ENCODE results near the gene XRCC3.

Gene XRCC3

GRCh38 chr14:103715052-103716000 is at the start of gene XRCC3, which contains the start of gene ZFYVE21:
Gene XRCC3 (minus strand): TSS chr14:103715451. CDS start chr14:103711087, 4,364 bp downstream.
Gene ZFYVE21 (plus strand): TSS chr14:103715810. CDS start chr14:103715842, 32 bp downstream.
- peak; percentile 98 to 99 for DNase-seq (ENCODE audit: low read depth in 1 of 2, low spot score in 1 of 2)

GRCh38 chr14:103763730-103764488 is 48.7 kb upstream of the XRCC3 start:
- no peak for DNase-seq (ENCODE audit: low read depth in 1 of 2, low spot score in 1 of 2)

GRCh38 chr14:103762541-103762940 is 47.3 kb upstream of the XRCC3 start:
- DNase-seq (ENCODE audit: low read depth in 1 of 2, low spot score in 1 of 2), result no peak

- no peak for DNase-seq (ENCODE audit: low read depth in 1 of 2, low spot score in 1 of 2)
Observed at GRCh38 chr14:103762036-103762435, 46.8 kb upstream of the XRCC3 start.

GRCh38 chr14:103758059-103758776 is 43.0 kb upstream of the XRCC3 start:
- DNase-seq (ENCODE audit: low read depth in 1 of 2, low spot score in 1 of 2), result no peak

GRCh38 chr14:103755060-103755459 is 39.8 kb upstream of the XRCC3 start:
- DNase-seq (ENCODE audit: low read depth in 1 of 2, low spot score in 1 of 2), result no peak

GRCh38 chr14:103753774-103754173 is 38.5 kb upstream of the XRCC3 start:
- DNase-seq (ENCODE audit: low read depth in 1 of 2, low spot score in 1 of 2), result no peak

- DNase-seq (ENCODE audit: low read depth in 1 of 2, low spot score in 1 of 2), result no peak
Observed at GRCh38 chr14:103749860-103750259, 34.6 kb upstream of the XRCC3 start.

GRCh38 chr14:103749452-103749851 is 34.2 kb upstream of the XRCC3 start:
- no peak for DNase-seq (ENCODE audit: low read depth in 1 of 2, low spot score in 1 of 2)

GRCh38 chr14:103748534-103748857 is 33.2 kb upstream of the XRCC3 start:
- peak in 1 of 2 donors; percentile 24 for DNase-seq (ENCODE audit: low read depth in 1 of 2, low spot score in 1 of 2)

- no peak for DNase-seq (ENCODE audit: low read depth in 1 of 2, low spot score in 1 of 2)
Observed at GRCh38 chr14:103746701-103747100, 31.4 kb upstream of the XRCC3 start.

GRCh38 chr14:103745424-103745823 is 30.2 kb upstream of the XRCC3 start:
- no peak for DNase-seq (ENCODE audit: low read depth in 1 of 2, low spot score in 1 of 2)

GRCh38 chr14:103744621-103745395 is 29.6 kb upstream of the XRCC3 start:
- DNase-seq (ENCODE audit: low read depth in 1 of 2, low spot score in 1 of 2), result no peak

- no peak for DNase-seq (ENCODE audit: low read depth in 1 of 2, low spot score in 1 of 2)
Observed at GRCh38 chr14:103743691-103744090, 28.4 kb upstream of the XRCC3 start.

- no peak for DNase-seq (ENCODE audit: low read depth in 1 of 2, low spot score in 1 of 2)
Observed at GRCh38 chr14:103742499-103743255, 27.4 kb upstream of the XRCC3 start.

GRCh38 chr14:103741876-103742275 is 26.6 kb upstream of the XRCC3 start:
- no peak for DNase-seq (ENCODE audit: low read depth in 1 of 2, low spot score in 1 of 2)

- DNase-seq (ENCODE audit: low read depth in 1 of 2, low spot score in 1 of 2), result no peak
Observed at GRCh38 chr14:103740991-103741689, 25.9 kb upstream of the XRCC3 start.

GRCh38 chr14:103739793-103740501 is 24.7 kb upstream of the XRCC3 start:
- DNase-seq (ENCODE audit: low read depth in 1 of 2, low spot score in 1 of 2), result no peak

- no peak for DNase-seq (ENCODE audit: low read depth in 1 of 2, low spot score in 1 of 2)
Observed at GRCh38 chr14:103739466-103739792, 24.2 kb upstream of the XRCC3 start.
